Pulmonary artery endothelial cell (primary cell): ENCODE measurements around the gene PCYT2. TPM values are rescaled to one million over a fixed set of nuclear protein-coding genes. Genes with fewer than 3 reads are reported as not detected.
"Not testable (repeated sequence)": the region's sequence is repeated elsewhere in the genome, so short reads cannot be mapped to it uniquely, and the experiment has no call there.

Source experiments
- DNase-seq: peaks from one replicate; pipeline ENCODE4 v3.0.0-alpha.2; 2011; ENCODE audit warnings: low read depth, low spot score
- total RNA-seq: library from RNA; depleted of rRNA; stranded (reverse); fragments of >200 nt; gene quantifications from 2 replicates; pipeline ENCODE4 v1.2.3, GENCODE V29; 2014

The PCYT2 gene
- total RNA-seq, 1 donor from 2014 or later: 46.2 TPM

DNA sequence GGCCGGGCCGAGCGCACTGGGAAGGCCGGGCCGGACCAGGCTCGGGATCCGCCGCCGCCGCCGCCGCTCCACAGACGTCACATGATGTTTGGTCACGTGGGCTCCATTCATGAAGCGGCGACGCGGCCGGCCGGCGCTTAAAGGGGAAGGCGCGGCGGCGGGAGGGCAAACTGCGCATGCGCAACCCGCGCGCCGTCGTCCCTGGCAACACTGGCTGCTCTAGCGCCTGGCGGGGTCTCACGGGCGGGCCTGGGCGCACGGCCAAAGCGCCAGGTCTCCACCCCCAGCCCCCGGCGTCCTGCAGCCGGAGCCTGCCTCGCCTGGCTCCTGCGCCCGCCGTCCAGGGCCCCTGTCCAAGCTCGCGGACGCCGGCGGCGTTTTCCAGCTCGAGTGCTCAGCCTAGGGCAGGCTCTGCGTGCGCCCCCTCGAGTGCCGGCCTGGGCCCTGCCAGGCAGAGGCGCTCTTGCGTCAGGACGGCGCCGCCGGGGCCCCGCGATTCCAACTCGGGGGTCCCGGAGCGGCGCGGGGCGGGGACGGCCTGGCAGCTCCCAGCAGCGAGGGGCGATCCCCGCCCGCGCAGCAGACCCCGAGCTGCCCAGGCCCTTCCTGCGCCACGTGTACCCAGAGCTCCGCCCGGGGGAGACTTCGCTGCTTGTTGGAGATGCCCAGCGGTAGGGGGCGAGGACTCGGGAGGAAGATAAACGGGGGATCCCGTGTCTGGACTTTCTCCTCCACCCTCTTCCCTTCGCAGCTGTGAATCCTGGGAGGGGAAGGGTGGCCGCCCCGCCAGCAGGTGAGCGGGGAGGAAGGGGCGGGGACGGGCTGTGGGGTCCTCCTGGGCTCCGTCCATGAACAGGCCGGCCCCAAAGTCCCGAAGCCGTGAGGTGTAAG lies 16.7 kb upstream of the PCYT2 start, which contains the start of gene MAFG:
Gene MAFG, minus strand, starts transcription at position 83 of the 891 bp plus-strand sequence. CDS start 4,550 bp downstream, outside the sequence.
- DNase-seq: peak; percentile 69

DNA sequence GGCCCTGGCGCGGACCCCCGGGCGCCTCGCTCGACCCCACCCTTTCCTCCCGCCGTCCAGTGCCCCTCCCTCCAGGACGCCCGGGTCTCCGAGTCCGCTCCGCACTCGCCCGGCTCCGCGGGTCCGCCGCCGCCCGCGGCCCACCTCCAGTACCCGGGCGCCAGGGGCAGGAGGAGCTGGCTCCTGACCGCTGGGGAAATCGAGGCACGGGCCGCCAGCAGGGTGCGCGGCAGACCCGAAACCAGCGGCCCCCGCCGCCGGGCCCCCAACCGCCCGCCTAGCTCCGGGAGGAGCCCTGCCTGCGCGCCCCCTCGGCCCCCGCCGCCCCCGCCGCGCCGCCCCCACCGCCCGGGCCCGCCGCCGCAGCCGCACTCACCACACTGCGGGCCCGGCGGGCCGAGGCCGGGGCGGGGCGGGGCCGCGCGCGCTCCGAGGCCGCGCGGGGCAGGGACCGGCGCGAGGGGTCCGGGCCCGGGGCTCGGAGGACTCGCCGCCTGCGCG lies 16.0 kb upstream of the PCYT2 start:
- DNase-seq: no peak

- DNase-seq: peak; percentile 27
Observed at GRCh38 chr17:81926451-81927151, 15.4 kb upstream of the PCYT2 start.

GRCh38 chr17:81925860-81926450 lies 14.8 kb upstream of the PCYT2 start:
- no peak for DNase-seq

GRCh38 chr17:81924557-81925532 lies 13.6 kb upstream of the PCYT2 start:
- no peak for DNase-seq

GRCh38 chr17:81923302-81924260 lies 12.4 kb upstream of the PCYT2 start:
- DNase-seq: no peak

DNA sequence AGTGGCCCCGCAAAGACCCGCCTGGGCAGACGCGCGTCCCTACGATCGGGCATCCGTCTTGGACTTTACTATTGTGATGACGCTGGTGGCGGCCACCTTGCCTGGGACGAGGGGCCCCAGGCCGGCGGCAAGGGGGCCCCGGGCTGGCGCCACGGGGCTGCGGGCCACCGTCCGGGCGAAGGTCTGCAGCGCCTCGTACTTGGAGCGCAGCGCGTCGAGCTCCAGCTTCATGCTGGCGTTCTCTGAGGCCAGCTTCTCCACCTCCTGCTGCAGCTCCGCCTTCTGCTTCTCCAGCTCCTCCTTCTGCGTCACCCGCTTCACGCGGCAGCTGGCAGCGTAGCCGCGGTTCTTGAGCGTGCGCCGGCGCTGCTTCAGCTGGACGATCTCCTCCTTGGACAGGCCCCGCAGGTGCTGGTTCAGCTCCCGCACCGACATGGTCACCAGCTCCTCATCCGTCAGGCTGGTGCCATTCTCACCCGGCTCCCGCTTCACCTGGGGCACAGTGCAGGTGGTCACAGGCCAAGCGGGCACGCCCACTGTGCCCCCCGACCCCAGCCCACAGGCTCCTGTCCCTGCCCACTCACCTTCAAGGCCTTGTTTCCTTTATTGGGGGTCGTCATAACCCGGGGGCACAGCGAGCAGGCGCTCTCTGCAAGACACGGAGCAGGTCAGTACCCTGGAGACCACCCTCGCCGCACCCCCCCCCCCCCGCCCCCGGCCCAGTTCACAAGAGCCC lies 11.5 kb upstream of the PCYT2 start:
- no peak for DNase-seq

- DNase-seq: no peak
Observed at GRCh38 chr17:81921996-81922565, 10.9 kb upstream of the PCYT2 start.

DNA sequence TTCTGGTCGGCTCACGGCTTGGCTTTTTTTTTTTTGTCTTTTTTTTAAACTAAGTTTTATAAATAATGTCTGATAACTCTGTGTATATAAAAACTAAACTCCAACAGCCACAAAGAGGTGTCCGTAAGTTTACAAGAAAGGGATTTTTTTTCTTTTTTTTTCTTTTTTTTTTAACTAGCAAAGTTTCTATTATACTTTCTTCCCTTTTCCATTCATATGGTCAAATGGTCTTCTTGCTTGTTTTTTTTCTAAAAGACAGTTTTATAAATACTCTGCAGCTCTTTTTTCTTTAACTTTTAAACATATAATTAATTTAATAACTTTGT lies 10.3 kb upstream of the PCYT2 start:
- no peak for DNase-seq

GRCh38 chr17:81920612-81921536 lies 9.7 kb upstream of the PCYT2 start:
- no peak for DNase-seq

DNA sequence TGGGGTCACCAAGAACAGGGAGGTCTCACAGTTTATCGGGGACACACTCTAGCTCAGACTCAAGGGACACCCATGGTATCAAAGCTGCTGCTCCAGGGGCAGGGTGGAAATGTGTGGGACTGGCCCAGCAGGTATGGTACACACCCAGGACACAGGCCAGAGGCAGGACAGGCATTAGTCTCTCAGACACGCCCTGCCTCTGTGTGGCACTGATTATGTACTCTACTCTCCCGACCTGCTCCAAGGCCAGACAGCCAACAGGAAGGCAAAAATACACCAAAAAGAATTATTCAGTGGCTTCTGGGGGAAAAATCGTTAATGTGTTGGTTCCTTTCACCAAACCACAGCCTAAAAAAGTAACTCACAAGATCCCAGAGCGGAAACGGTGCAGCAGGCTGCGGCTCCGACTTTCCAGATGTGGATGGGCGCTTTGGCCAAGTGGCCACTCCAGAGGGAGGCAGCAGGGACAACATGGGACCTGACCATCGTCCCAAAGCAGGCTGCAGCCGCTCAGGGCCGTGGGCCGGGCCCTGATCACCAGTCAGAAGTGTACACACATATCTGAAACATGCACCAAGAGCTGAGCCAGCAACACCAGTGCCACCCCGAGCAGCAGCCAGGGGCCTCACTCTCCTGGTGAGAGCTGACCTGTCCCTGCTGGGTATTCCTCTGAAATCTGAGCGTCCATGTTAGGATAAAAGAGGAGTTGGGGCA lies 7.8 kb upstream of the PCYT2 start:
- DNase-seq: no peak

- DNase-seq: not testable (repeated sequence)
Observed at GRCh38 chr17:81918333-81918669, 7.1 kb upstream of the PCYT2 start.

DNA sequence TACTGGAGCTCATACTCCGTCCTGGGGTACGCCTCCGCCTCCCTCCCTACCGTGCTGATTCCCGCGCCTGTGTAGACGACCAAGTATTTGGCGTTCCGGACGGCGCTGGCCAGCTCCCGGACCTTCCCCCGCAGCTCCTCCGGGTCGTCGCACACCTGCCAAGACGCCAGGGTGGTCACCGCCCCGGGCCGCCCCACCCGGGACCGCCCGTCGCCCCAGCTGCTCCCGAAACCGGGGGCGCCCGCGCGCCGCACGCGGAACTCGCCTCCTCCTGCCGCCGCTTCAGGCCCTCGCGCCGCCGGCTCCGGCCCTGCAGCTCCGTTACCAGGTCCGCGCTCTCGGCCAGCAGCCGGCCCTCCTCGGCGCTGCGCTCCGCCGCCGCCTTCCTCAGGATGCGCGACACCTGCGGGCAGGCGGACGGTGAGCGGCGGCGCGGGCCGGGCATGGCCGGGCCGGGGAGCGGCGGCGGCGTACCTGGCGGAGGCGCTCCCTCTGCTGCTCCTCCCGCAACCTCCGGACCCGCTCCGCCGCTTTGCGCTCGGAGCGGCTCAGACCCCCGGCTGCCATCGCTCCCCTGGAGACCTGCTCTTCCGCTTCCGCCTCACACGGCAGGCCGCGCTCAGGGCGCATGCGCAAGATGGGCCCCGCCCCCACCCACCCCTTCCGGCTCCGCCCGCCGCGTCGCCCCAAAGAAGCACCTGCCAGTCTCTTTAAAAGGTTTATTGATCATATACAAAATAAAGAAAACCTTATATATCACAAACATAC lies 6.5 kb upstream of the PCYT2 start, which contains the start of gene SIRT7:
Gene SIRT7, minus strand, starts transcription at position 612 of the 768 bp plus-strand sequence. Its CDS starts 45 bp downstream, at position 567.
- no peak for DNase-seq

- DNase-seq: no peak
Observed at GRCh38 chr17:81916234-81917001, 5.2 kb upstream of the PCYT2 start.

GRCh38 chr17:81915331-81915730 lies 4.1 kb upstream of the PCYT2 start:
- DNase-seq: no peak
